GM12872 (cell line): ENCODE measurements around the gene KLK6.

Experiments used
- CTCF ChIP-seq: IDR thresholded peaks from 3 replicates; pipeline ENCODE4 v1.5.1; 2011; ENCODE audit warnings: low read depth, mild to moderate bottlenecking, low read length, moderate library complexity; ENCODE audit not compliant: insufficient read depth

Gene KLK6

GRCh38 chr19:50969413-50969760 is at the start of gene KLK6:
Gene KLK6, minus strand, starts transcription at chr19:50969591. Its CDS starts 1,487 bp downstream, at chr19:50968104.
- no peak for TF ChIP-seq CTCF

GRCh38 chr19:51018745-51019543 is 49.6 kb upstream of the KLK6 start:
- TF ChIP-seq CTCF: no peak

GRCh38 chr19:51016798-51017683 is 47.6 kb upstream of the KLK6 start:
- TF ChIP-seq CTCF: peak; percentile 52; the same call in 2 of the 3 replicates

GRCh38 chr19:51015691-51016267 is 46.4 kb upstream of the KLK6 start:
- no peak for TF ChIP-seq CTCF

- no peak for TF ChIP-seq CTCF
Measured at GRCh38 chr19:51014242-51014641, 44.9 kb upstream of the KLK6 start.

- TF ChIP-seq CTCF: no peak
Measured at GRCh38 chr19:51012661-51013190, 43.3 kb upstream of the KLK6 start.
